H4 (cell line): ENCODE data around the gene LPP. TPM values are rescaled to one million over a fixed set of nuclear protein-coding genes. Genes with fewer than 3 reads are reported as not detected.
"Not testable (repeated sequence)": the region's sequence is repeated elsewhere in the genome, so short reads cannot be mapped to it uniquely, and the experiment has no call there.

Experiments
- DNase-seq: peaks from one replicate; pipeline ENCODE4 v3.0.0-alpha.2; 2015; ENCODE audit warnings: low spot score
- total RNA-seq: library from RNA; depleted of rRNA; stranded (reverse); fragments of >200 nt; shearing (Covaris generic); gene quantifications from 2 replicates; pipeline ENCODE4 v1.2.3, GENCODE V29; 2014

Gene LPP
- total RNA-seq, 1 experiment from 2014 or later = 28.3 TPM

DNA sequence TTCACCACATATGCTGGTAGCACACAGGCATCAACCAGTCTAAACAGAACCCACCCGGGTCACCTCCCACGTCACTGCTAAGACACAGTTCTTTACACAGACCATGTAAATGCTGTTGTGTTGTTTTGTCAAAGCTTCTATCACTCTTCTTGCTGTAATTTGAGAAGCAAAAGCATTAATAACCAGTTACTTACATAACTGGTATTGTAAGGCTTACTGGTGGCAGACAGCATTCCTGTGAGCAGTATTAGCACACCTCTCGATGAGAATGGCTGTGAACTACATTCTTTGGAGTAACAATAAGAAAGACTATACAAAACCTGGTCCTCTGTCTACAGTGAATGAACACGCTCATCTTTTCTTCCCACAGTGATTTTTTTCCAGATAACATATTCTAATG, 479.2 kb downstream of the LPP start:
- no peak for DNase-seq

DNA sequence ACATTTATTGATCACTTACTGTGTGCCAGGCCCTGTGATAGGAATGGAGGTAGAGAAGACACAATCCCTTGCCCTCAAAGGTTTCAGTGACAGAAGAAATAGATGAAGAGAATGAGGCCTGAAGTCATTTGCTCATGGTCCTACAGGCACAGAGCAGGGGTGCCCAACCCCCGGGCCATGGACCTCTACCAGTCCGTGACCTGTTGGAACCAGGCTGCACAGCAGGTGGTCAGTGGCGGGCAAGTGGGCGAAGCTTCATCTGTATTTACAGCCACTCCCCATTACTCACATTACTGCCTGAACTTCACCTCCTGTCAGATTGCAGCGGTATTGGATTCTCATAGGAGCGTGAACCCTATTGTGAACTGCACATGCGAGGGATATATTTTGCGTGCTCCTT, 480.3 kb downstream of the LPP start:
- no peak for DNase-seq

DNA sequence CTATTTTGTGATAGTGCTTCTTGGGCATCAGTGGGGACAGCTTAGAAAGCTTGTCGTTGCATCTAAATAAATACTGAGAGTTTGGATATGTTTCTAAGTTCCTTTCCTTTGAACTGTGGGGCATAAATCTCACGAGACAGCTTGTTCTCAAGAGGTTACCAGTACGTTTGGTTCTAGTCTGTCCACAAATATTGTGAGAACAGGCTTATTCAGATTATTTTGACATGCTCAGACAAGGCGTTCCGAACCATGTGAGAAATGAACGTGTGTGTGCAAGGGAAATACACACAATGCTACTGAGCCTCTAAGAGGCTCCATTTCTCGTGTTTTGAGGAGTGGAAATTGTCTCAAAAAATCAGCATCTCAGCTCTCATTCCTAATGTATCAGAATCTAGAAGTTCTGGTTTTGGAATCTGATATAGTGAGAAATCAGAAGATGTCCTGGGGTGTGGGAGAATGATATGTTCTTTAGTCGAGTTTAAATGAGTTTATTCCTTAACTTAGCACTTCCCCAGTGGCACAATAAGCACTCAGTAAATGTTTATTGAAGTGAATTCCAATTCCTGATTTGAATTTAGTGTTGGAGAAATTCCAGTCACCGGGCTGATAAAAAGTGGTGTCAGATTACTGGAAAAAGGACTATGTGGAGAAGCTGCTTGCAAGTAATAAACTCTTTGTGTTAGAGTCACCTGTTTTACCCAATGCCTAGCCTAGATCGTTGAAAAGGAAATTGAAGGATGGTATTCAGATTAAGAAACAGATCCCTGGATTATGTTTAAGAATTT, 481.5 kb downstream of the LPP start:
- DNase-seq = peak; percentile 51

DNA sequence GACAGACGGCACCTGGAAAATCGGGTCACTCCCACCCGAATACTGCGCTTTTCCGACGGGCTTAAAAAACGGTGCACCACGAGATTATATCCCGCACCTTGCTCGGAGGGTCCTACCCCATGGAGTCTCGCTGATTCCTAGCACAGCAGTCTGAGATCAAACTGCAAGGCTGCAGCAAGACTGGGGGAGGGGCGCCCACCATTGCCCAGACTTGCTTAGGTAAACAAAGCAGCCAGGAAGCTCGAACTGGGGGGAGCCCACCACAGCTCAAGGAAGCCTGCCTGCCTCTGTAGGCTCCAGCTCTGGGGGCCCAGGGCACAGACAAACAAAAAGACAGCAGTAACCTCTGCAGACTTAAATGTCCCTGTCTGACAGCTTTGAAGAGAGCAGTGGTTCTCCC, 482.3 kb downstream of the LPP start:
- not testable (repeated sequence) for DNase-seq

DNA sequence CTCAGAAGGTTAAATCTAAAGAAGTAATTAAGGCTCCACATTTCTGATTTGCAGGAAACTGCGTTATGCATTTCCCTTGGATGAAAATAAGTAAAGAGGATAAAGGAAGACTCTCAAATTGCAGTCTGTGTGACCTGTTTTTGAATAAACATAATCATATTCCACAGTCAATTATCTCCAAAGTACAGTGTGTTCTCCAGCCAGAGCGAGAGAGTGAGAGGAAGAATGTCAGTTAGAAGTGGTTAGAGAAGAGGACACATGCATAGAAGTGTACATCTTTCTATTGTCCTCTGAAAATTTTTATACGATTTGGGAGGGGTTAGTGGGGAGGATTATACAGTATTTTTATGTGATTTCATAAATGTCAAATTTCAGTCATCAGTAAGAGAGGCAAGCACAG, 487.1 kb downstream of the LPP start:
- DNase-seq = no peak

DNA sequence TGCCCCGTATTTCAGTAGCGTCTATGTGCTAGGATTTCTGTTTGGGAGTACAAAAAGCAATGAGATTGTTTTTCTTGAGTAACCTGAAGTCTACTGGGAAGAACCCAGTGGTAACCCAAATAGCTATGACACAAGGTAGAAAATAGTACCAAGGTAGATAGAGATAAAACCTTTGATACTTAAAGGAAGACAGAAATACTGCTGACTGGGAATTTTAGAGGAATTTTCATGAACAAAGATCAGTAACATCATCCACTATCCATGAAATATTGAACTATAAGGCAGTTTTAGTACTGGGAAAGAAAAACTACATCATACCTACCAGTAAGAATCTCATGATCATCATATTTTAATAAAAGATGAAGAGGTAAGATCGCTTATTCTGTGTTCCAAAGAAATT, 489.8 kb downstream of the LPP start:
- no peak for DNase-seq

DNA sequence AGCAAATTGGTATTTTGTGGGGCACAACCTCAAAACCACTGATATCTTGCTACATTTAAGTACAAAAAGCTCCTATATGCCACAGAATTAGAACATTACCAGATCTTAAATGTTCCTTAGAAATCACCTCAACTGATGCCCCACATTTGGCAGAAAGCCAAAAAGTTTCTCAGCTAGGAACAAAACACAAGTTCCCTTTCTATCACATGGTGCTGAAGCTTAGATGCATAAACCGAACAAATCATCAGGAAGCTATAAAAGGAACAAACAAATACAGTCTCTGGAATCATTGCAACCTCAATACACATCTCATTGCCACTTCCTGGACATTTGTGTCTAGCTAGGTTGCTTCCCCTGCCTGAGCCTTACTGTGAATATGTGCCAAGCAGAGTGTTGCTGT, 492.6 kb downstream of the LPP start:
- peak; percentile 13 for DNase-seq

DNA sequence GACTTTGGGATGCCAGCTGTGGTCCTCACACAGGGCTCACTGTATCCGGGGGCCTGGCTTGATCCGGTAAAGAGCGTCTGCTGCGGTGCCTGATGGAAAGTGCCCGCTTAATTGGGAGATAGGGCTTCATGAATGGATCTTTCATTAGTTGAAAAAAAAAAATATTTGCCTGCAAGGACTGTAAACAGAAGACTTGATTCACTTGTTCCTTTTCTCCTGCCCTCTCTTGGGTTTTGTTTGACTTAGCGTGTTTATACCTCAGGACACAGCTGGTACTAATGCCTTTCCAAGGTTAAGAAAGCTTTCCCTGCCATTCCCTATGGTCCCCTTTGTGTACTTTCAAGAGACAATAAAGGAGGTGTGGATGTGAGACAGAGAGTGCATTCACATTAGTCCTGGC, 493.3 kb downstream of the LPP start:
- DNase-seq = no peak

DNA sequence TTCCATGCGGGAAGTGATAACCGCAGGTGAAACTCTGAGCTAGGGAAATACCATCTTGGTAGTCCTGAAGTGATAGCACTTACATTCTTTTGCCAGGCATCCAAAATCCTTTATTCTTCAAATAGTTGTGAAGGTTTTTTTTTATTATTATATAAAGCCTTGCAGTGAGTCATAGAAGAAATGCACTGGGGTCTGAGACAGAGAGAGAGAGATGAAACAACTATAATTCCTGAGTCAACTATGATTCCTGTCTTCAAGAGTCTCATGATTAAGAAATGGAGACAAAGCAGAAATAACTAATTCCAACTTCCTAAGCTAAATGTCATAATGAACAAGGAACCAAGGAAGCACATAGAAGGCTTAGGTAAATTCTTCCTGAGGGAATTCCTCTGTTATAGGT, 495.6 kb downstream of the LPP start:
- DNase-seq = no peak

DNA sequence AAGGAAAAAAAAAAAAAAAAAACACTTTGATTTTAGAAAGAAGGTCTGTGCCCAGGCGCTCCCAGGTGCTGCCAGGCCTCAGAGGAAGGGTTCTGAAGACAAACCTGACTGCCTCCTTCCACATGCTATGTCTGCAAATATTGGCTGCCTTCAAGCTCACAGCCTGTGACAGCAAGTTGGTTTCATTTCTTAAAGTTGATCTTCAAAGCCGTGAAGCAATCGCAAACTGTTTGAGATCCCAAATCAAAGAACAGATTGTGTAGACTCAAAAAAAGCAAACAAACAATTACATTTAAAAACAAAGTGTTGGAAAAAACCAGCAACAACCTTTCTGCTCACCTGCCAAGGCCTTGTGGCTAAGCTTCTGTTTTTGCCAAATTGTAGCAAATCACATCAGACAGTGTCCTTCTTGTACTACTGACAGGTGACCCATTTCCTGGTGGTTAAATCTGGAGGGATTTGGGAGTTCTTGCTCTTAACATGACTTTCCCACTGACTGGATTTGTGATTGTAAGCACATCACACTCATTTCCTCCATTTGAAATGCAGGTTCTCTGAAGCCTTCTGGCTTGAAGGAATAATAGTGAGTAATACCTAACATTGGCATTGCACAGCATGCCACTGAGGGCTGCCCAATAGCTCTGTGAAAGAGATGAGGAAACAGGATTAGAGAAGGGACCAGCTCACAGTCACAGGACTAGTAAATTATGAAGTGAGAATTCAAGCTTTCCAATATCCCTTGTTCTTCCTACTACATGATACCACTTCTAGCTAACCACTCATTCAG, 502.4 kb downstream of the LPP start:
- peak; percentile 24 for DNase-seq

DNA sequence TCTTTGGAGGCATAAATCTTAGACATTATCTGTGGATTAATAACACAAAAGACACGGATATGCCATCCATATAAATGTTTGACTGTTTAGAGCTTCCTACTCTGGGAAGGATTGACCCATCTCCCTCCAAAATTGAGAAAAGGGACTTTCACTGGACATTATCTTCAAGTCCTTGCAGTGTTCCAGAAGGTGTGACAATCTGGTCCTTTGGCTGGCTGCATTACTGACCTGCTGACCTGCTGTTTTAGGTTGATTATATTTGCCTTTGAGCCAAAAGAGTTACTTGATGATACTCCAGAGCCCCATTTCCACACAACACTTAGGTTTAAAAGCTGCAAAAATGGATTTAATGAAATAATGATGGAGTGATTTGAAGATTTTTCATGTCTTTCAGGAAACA, 504.6 kb downstream of the LPP start:
- no peak for DNase-seq

DNA sequence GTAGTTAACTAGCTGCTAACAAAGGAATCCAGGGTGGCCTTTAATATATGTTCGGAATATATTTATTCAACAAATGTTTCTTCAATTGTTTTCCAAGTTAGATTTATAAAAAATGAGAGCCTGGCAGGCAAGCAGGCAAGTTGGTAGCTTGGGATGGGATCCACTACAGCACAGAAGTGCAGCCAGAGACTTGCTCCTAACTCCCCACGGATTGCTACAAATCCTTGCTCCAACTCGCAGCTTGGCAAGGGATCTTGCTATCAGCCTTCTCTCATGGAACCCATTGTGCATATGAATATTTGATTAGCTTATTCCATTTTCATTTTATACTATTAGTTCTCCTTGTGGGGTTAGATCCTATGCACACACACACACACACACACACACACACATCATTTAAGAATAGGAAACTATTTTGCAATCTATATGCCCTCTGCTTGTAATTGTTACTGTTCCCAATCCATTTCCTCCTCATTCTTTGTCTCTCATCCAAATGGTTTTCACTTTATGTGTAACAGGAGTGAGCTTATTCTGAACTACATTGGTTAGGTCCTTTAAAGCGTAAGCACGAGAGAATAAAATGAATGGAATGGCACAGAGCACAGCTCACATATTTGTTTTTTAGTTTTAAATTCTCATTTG, 505.6 kb downstream of the LPP start:
- no peak for DNase-seq

DNA sequence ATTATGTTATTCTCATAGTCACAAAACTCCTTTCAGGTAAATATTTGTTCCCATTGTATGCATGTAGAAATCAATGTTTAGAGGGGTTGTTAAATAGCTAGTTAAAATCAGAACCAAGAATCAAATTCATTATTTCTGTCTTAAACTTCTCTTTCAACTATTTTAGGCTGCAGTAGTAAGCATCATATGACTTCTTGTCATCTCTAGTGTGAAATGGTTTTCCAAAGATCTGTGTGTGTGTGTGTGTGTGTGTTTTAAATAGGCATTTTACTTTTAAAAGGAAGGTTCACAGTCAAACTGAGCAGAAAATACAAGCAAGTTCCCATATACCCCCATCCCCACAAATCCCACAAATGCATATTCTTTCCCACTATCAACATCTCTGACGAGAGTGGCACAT, 506.5 kb downstream of the LPP start:
- DNase-seq = no peak

DNA sequence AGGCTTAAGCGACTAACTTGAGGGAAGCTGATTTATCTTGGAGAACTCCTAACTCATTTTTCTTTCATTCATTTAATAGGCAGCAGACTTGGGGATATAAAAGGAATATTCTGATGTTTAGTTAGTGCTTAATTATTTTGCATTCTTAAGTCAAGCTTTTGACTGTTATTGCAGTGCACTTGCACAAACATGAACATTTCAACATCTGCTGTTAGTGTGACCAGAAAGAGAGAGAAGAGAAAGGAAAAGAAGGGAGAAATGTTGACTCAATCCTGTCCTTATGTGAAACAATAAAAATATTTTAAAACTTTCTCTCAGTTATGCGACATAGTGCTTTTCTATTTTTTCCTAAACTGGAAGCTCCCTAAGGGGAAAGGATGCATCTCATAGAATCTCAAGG, 507.8 kb downstream of the LPP start:
- DNase-seq = no peak

DNA sequence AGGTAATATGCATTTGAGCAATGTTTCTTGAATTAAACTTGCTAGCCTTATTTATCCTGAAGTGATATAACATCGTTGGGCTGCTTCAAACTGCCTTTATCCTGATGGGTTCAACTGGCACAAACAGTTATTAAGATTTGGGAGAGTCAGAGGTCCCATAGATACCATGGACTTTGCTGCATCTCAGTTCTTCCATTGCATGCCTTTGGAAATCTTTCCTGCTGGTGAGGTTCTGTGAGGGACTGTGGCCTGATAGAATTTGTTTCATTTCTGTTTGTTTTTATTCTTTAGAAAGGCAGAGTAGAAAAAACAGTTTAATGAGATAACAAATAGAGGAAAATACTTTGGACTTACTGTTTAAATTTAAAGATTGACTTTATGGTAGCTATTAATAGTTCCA, 508.3 kb downstream of the LPP start:
- DNase-seq = no peak

DNA sequence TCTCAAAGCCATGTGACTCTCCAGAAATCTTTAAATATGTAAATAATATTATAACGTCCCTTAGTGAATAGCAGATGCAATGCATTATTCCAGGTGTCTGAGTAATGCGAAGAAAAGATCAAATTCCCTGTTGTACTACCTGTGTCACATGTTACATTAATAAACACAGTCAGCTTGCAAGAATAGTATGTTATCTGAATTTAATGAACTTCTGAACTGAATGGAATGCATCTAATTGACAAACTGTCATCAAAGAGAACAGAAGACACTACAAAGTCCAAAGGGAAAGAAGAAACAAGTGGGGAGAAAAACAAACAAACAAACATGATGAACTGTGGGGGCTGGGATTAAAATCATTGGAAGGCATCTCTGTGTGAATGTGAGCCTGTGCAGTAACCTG, 508.8 kb downstream of the LPP start:
- DNase-seq = no peak

DNA sequence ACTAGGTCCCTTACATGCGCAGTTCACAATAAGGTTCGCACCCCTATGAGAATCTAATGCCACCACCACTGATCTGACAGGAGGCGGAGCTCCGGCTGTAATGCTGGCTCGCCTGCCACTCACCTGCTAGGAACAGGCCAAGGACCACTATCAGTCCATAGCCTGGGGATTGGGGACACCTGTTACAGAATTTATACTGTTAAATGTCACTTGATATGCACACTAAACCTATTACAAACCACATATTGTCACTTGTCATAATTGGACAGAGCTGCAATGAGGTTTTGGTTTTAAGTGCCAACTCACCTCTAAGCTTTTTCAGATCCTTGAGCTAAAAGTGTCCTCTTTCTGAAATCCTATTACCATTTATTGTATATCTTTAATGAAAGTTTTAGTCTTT, 509.9 kb downstream of the LPP start:
- DNase-seq = no peak

DNA sequence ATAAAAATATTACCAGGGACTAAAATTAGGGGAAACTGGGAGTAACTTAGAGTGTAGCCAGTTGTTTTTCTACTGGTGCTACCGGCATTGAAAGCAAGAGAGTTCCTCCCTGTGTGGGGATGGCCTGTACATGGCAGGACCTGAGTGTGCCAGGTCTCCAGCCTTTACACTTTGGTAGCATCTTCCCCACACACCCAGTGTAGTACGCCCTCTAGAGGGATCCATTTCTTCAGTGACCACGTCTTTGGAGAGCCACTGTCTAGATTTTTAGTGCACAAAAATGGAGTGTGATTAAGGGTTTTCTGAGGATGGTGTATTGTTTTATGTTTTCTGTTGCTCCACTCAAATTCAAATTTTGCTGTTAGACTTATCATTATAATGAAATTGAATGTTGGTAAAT, 510.8 kb downstream of the LPP start:
- DNase-seq = peak; percentile 48

DNA sequence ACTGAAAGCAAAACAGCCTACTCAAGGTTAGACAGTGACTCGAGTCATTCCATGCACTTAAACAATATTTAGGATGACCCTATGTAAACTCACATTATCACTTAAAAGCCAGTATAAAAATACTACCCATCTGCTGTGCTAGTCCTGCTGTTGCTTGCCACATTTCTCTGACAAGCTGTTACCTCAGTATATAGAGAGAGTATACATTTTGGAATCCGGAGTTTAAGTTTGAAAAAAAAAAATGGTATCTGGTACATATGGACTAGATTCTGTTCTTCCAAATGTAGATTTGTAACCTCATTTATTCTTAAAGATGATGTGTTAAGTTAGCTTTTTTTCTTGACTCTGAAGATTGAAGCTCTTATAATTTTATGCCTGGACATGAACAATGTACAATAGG, 514.0 kb downstream of the LPP start:
- no peak for DNase-seq

DNA sequence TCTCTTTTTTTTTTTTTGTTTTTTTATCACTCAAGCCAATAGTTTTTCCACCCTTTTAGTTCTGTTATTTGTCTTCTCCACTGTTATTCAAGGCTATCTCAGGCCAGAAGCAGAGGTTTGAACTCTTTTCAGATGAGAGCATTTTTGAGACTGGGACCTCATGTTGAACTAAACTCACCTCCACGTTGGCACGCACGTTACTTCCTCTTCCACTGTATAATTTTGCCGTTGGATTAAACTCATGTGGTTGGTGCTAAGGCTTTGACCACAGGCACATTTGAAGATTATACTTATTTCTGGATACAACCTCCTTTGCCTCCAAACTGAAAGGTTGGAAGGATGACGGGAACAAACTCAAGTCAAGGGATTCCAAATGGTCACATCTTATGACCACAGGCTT, 516.5 kb downstream of the LPP start:
- no peak for DNase-seq

DNA sequence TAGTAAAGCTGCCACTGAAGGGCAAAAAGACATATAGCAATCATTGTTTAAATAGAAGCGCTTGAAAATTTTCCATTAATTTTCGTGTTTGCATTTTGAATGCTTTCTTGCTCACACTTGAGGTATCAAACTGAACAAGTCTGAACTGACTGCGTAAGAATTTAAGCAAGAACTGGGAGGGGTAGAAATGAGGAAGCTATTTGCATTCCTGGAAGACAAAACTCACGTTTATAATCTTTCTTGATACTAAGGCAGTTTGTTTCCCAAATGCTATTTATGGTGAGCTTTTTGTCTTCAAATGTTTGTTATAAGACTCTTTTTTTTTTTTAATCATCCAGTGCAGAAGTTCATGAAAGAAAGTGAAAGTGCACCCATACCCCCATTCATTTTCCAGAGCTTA, 518.0 kb downstream of the LPP start:
- DNase-seq = no peak

DNA sequence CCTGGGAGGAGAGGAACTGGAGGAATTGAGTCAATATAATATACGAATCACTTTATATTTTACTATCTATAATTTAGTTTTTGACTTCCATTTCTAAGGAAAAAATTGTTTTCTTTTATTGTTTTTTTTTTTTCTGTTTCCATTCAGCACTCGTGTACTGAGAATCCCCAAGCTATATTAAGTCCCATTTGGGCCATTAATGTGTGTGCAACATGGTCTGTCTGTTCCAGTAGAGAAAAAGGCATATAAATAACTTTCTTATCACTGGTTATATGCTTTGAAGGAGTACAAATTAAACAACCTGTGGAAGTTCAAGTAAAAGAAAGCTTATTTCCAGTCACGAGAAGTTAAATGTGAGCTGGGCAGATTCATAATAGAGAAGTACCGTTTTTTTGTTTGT, 518.9 kb downstream of the LPP start:
- DNase-seq = no peak

DNA sequence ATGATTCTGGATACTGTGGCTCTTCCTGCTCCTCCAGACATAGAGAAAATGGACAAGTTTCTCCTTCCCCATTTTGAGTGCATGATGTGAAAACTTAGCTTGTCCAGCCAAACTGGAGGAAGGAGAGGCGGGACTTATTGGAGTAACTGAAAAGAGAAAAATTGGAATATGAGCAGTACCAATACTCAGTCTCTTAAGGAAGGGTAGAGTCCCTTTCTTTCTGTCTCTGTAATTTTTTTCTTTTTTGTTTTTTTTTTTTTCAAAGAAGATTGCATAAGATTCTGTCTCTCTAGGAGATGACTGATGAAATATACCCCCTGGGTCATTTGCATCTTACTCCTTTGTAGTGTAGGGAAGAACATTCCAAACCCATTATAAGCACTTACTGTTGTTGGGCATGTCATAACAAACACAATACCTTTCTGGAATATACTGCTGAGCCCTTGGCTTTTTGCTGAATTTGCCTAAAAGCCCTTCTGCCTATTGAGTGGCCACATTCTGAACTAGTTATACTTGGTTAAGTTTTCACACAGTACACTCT, 519.8 kb downstream of the LPP start:
- DNase-seq = peak; percentile 38
